Erythroblast (primary cell): ENCODE data around the gene PCDHB4.
"Not testable (repeated sequence)": the region's sequence is repeated elsewhere in the genome, so short reads cannot be mapped to it uniquely, and the experiment has no call there.

Experiments
- DNase-seq, 2 experiments: peaks; one replicate each; lab custom pipeline; 2025; lab: John Stamatoyannopoulos, UW
- GATA1 ChIP-seq: IDR thresholded peaks from 2 replicates; pipeline ENCODE4 v1.6.1; 2011; ENCODE audit warnings: low read depth, mild to moderate bottlenecking, control low read depth, low read length, moderate library complexity
- POLR2A ChIP-seq: IDR thresholded peaks from 2 replicates; pipeline ENCODE4 v1.6.1; 2011; ENCODE audit warnings: mild to moderate bottlenecking, low read length

PCDHB4 gene

DNA sequence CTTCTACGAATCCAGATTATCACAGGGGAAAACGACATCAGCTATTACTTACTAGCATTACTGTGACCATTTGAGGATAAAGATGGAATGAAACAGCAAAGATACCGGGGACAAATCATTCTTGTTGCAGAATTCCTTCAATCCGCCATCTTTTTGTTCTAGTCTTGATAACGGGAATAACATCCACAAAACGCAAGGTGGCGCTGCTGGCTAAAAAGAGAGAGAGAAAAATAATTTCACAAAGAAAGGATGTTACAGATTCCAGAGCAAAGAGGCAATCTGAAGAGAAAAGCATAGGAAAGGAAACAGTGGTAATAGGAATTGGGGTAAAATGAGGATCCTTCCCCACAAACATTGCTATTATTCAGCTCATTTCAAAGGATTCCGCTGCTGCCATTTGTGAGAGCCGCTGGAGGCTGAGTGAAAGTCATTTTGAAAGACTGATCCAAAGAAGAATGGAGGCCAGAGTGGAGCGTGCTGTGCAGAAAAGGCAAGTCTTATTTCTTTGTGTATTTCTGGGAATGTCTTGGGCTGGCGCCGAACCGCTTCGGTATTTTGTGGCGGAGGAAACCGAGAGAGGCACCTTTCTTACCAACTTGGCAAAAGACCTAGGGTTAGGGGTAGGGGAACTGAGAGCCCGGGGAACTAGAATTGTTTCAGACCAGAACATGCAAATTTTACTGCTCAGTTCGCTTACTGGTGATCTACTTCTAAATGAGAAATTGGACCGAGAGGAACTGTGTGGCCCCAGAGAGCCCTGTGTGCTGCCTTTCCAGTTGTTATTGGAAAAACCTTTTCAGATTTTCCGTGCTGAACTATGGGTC, 51.0 kb downstream of the PCDHB4 start, which contains the start of gene PCDHB7:
TSS of gene PCDHB7 (plus strand) at position 264 of the 824 bp plus-strand sequence. CDS start at position 456, 192 bp downstream.
- peak in 1 of 2 experiments; percentile 23 for DNase-seq
- TF ChIP-seq GATA1 (no peak), POLR2A (no peak)

DNA sequence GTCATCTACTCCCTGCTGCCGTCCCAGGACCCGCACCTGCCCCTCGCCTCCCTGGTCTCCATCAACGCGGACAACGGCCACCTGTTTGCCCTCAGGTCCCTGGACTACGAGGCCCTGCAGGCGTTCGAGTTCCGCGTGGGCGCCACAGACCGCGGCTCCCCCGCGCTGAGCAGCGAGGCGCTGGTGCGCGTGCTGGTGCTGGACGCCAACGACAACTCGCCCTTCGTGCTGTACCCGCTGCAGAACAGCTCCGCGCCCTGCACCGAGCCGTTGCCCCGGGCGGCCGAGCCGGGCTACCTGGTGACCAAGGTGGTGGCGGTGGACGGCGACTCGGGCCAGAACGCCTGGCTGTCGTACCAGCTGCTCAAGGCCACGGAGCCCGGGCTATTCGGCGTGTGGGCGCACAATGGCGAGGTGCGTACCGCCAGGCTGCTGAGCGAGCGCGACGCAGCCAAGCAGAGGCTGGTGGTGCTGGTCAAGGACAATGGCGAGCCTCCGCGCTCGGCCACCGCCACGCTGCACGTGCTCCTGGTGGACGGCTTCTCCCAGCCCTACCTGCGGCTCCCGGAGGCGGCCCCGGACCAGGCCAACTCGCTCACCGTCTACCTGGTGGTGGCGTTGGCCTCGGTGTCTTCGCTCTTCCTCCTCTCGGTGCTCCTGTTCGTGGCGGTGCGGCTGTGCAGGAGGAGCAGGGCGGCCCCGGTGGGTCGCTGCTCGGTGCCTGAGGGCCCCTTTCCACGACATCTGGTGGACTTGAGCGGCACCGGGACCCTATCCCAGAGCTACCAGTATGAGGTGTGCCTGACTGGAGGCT, 52.9 kb downstream of the PCDHB4 start:
- DNase-seq = not testable (repeated sequence)
